GM18498 (cell line): ENCODE measurements around the gene BAG3.

ENCODE experiments used
- ATAC-seq: cut with Tn5 transposase; IDR thresholded peaks from one replicate; pipeline ENCODE4 v1.9.1; 2021; ENCODE audit warnings: mild to moderate bottlenecking, moderate library complexity; ENCODE audit not compliant: unreplicated experiment

The BAG3 gene

GRCh38 chr10:119725828-119726675, 74.9 kb downstream of the BAG3 start, which contains the start of gene INPP5F:
INPP5F (plus strand) TSS chr10:119726050; CDS start chr10:119726263, 213 bp downstream.
- peak; percentile 88 for ATAC-seq

- no peak for ATAC-seq
Observed at GRCh38 chr10:119726676-119727261, 75.6 kb downstream of the BAG3 start.
